B cell (primary cell): ENCODE data around the gene ABHD10. TPM values are rescaled to one million over a fixed set of nuclear protein-coding genes. Genes with fewer than 3 reads are reported as not detected.

ENCODE experiments used
- ATAC-seq: fragments of 200-7000 bp; cut with Tn5 transposase; one replicate; pipeline ENCODE4 v1.10.0; 2021; ENCODE audit warnings: low read depth, mild to moderate bottlenecking, moderate number of reproducible peaks, moderate library complexity
- CTCF ChIA-PET: fragments of 350-600 bp; sonication (Branson Sonifier 250); formaldehyde crosslinking; loops from one replicate; lab custom pipeline; 2021; ENCODE audit warnings: antibody characterized with exemption, inconsistent platforms; lab: Charles Lee
- POLR2A ChIA-PET: fragments of 350-600 bp; sonication (Branson Sonifier 250); formaldehyde crosslinking; loops from one replicate; lab custom pipeline; 2021; ENCODE audit warnings: antibody characterized with exemption; lab: Charles Lee
- DNase-seq: peaks from one replicate; pipeline ENCODE4 v3.0.0; 2013
- H2AFZ ChIP-seq: 2 replicates; pipeline ENCODE4 v1.6.1; 2012; ENCODE audit warnings: mild to moderate bottlenecking, low read depth, low read length; ENCODE audit not compliant: insufficient read depth, poor library complexity, severe bottlenecking
- H3K27ac ChIP-seq, 2 donors: 1 replicate in 1 of 2; 2 replicates in 1 of 2; pipeline ENCODE4 v1.5.1; 2012 to 2013; ENCODE audit warnings: low read length in 2 of 2, mild to moderate bottlenecking in 2 of 2, moderate library complexity in 1 of 2
- H3K27me3 ChIP-seq, 4 experiments: fragments of 200-600 bp in 1 of 4; sonication (generic) in 1 of 4; replicated peaks in 1 of 4; 1 replicate in 2 of 4; 2 replicates in 2 of 4; pipeline versions ENCODE4 v1.6.1 to v1.7.0; 2013 to 2016; ENCODE audit warnings: low read length in 3 of 4, mild to moderate bottlenecking in 2 of 4, mixed read lengths in 1 of 4, moderate library complexity in 1 of 4; ENCODE audit not compliant: insufficient read depth in 4 of 4, control insufficient read depth in 3 of 4; ENCODE audit errors: control extremely low read depth in 1 of 4
- H3K36me3 ChIP-seq, 2 experiments: replicated peaks in 1 of 2; 1 replicate in 1 of 2; 2 replicates in 1 of 2; pipeline versions ENCODE4 v1.6.1 to v1.7.1; 2013; ENCODE audit warnings: low read length in 1 of 2; ENCODE audit not compliant: insufficient read depth in 2 of 2, control insufficient read depth in 1 of 2; ENCODE audit errors: control extremely low read depth in 1 of 2, extremely low read depth in 1 of 2
- H3K4me1 ChIP-seq, 2 donors: fragments of 200-600 bp in 1 of 2; sonication (generic) in 1 of 2; 1 replicate in 1 of 2; 2 replicates in 1 of 2; pipeline versions ENCODE4 v1.5.1 to v1.6.1; 2013 to 2017; ENCODE audit warnings: low read length in 2 of 2; ENCODE audit not compliant: control insufficient read depth in 2 of 2, insufficient read depth in 2 of 2
- H3K4me2 ChIP-seq: replicated peaks from 2 replicates; pipeline ENCODE3; 2012; ENCODE audit warnings: mild to moderate bottlenecking, low read depth, low read length; ENCODE audit not compliant: poor library complexity, severe bottlenecking
- H3K4me3 ChIP-seq, 5 experiments: fragments of 200-600 bp in 1 of 5; sonication (generic) in 1 of 5; 1 replicate in 3 of 5; 2 replicates in 2 of 5; pipeline versions ENCODE4 v1.5.1 to v1.7.0; 2011 to 2016; ENCODE audit warnings: low read length in 4 of 5, mild to moderate bottlenecking in 4 of 5, low read depth in 2 of 5, control low read depth in 1 of 5, moderate library complexity in 1 of 5; ENCODE audit not compliant: insufficient read depth in 1 of 5; ENCODE audit errors: control extremely low read depth in 1 of 5, extremely low read depth in 1 of 5
- H3K79me2 ChIP-seq: fragments of 200-600 bp; sonication (generic); one replicate; pipeline ENCODE4 v1.6.0; 2016; ENCODE audit warnings: low read length; ENCODE audit not compliant: control insufficient read depth, insufficient read depth
- H3K9ac ChIP-seq: fragments of 200-600 bp; sonication (generic); 2 replicates; pipeline ENCODE4 v1.6.1; 2017; ENCODE audit warnings: mild to moderate bottlenecking, low read length, moderate library complexity
- H3K9me3 ChIP-seq, 3 donors: one replicate each; pipeline versions ENCODE4 v1.6.1 to v1.7.1; 2013; ENCODE audit warnings: low read length in 2 of 3; ENCODE audit not compliant: control insufficient read depth in 2 of 3, insufficient read depth in 1 of 3; ENCODE audit errors: control extremely low read depth in 1 of 3
- H4K20me1 ChIP-seq: 2 replicates; pipeline ENCODE4 v1.6.0; 2012; ENCODE audit warnings: mild to moderate bottlenecking, low read length; ENCODE audit not compliant: insufficient read depth, control insufficient read depth, poor library complexity, severe bottlenecking
- H3K27ac Mint-ChIP-seq: one replicate; pipeline ENCODE4 v1.8.0; 2021; ENCODE audit warnings: mixed read lengths
- H3K27me3 Mint-ChIP-seq: one replicate; pipeline ENCODE4 v1.8.0; 2021; ENCODE audit warnings: mixed read lengths
- H3K4me1 Mint-ChIP-seq: one replicate; pipeline ENCODE4 v1.8.0; 2021; ENCODE audit warnings: mixed read lengths
- H3K4me3 Mint-ChIP-seq: one replicate; pipeline ENCODE4 v1.8.0; 2021; ENCODE audit warnings: mixed read lengths
- H3K9me3 Mint-ChIP-seq: one replicate; pipeline ENCODE4 v1.8.0; 2022; ENCODE audit warnings: mixed read lengths; ENCODE audit not compliant: insufficient read depth
- CTCF ChIP-seq: fragments of 200-600 bp; IDR thresholded peaks from one replicate; pipeline ENCODE4 v1.8.0; 2022; ENCODE audit warnings: antibody characterized with exemption, mild to moderate bottlenecking
- EZH2 ChIP-seq: IDR thresholded peaks from 2 replicates; pipeline ENCODE4 v1.6.1; 2012; ENCODE audit warnings: borderline replicate concordance, low read depth, mild to moderate bottlenecking, moderate library complexity, low read length; ENCODE audit not compliant: insufficient read depth, poor library complexity, severe bottlenecking
- WGBS: methylation state at CpG from one replicate; pipeline ENCODE4 v1.1.5; 2013; ENCODE audit warnings: missing lambda C conversion rate; ENCODE audit not compliant: insufficient coverage; 5-methylcytosine and 5-hydroxymethylcytosine counted together
- intact Hi-C: fragments of 100-400 bp; cut with micrococcal nuclease; formaldehyde crosslinking; loops from one replicate; pipeline ENCODE4 v1.10.0; 2022
- polyA plus RNA-seq: library from polyadenylated mRNA; depleted of rRNA; stranded (reverse); fragments of >200 nt; gene quantifications from 2 replicates; pipeline ENCODE4 v1.2.3, GENCODE V29; 2012
- total RNA-seq, 2 donors: library from RNA; stranded (reverse); fragments of 120-200 nt in 1 of 2; gene quantifications; 1 replicate in 1 of 2; 2 replicates in 1 of 2; pipeline versions ENCODE4 v1.2.3 to v1.2.4, GENCODE V29; 2013 to 2022

ABHD10 gene
- total and polyA plus RNA-seq, 2 donors (not counting 1 experiment from before 2014, with no cell fraction given) = 22.1 to 40.1 TPM

GRCh38 chr3:112013058-112013783 is 34.4 kb downstream of the ABHD10 start:
- H3K9me3 Mint-ChIP-seq = no peaks in the 10 kb centered on the region
- H3K4me1 ChIP-seq = peaks cover 0 to 3% of the 10 kb centered on the region in 2 donors
- peak; percentile 77 for ATAC-seq
- no peak overlapping the region for H3K4me3 Mint-ChIP-seq
- peak overlapping the region; percentile 53 for H2AFZ ChIP-seq
- no peaks in the 10 kb centered on the region for H4K20me1 ChIP-seq
- peak; percentile 66 for DNase-seq
- no peak overlapping the region for H3K9ac ChIP-seq
- 53% methylated on average over 15 of the region's 19 CpGs for WGBS
- ChIA-PET CTCF (interaction anchor here (0.6 to 6.2 kb wide), 40 partner anchors 8 to 465 kb away, joined by 3 to 117 read pairs (median 4); partner anchors contain the start of genes ABHD10, TAGLN3 and TMPRSS7), POLR2A (no interaction called here)
- TF ChIP-seq CTCF (peak; percentile 81), EZH2 (no peak)
- no peaks in the 10 kb centered on the region for H3K27me3 ChIP-seq
- intact Hi-C loops = loop anchor here (1.0 kb wide), 2 partner anchors 24 to 296 kb away; no protein-coding TSS in a partner anchor
- peak overlapping the region; percentile 26 for H3K4me2 ChIP-seq
- no peaks in the 10 kb centered on the region for H3K9me3 ChIP-seq
- no peak overlapping the region for H3K4me3 ChIP-seq
- H3K4me1 Mint-ChIP-seq = peaks cover 9% of the 10 kb centered on the region
- no peak overlapping the region for H3K27ac ChIP-seq
- H3K79me2 ChIP-seq = no peaks in the 10 kb centered on the region
- H3K27me3 Mint-ChIP-seq = no peaks in the 10 kb centered on the region
- H3K27ac Mint-ChIP-seq = no peak overlapping the region
- no peaks in the 10 kb centered on the region for H3K36me3 ChIP-seq

DNA sequence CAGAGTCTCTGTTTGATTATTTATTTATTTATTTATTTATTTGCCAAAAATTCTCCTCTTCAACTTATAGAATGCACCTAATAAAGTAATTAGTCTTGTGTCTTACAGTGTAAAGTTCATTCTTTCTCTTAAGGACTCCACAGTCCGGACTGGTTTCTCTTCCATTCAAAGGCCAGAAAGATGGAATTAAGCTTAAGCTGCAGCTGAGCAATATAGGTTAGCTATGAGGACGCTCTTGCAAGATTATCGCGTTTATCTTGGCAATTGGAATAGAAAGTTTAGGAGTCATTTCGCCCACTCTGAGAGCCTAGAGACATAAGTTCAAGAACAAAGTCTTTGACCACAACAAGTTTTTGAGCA is 34.9 kb downstream of the ABHD10 start:
- DNase-seq (no peak), ATAC-seq (peak; percentile 24)
- ChIA-PET POLR2A (no interaction called here), CTCF (interaction anchor here (0.6 to 6.2 kb wide), 34 partner anchors 9 to 466 kb away, joined by 3 to 117 read pairs (median 4); partner anchors contain the start of genes ABHD10 and TAGLN3)
- no peak overlapping the region for H3K27ac Mint-ChIP-seq
- Histone ChIP-seq H3K27me3 (no peaks in the 10 kb centered on the region), H3K9ac (no peak overlapping the region), H3K4me3 (no peak overlapping the region), H2AFZ (peak overlapping the region; percentile 53), H3K27ac (no peak overlapping the region), H3K79me2 (no peaks in the 10 kb centered on the region), H3K9me3 (no peaks in the 10 kb centered on the region), H3K4me1 (peaks cover 0 to 3% of the 10 kb centered on the region in 2 donors), H3K36me3 (no peaks in the 10 kb centered on the region), H3K4me2 (no peak overlapping the region), H4K20me1 (no peaks in the 10 kb centered on the region)
- H3K27me3 Mint-ChIP-seq = no peaks in the 10 kb centered on the region
- intact Hi-C loops = loop anchor here (1.0 kb wide), 2 partner anchors 24 to 296 kb away; no protein-coding TSS in a partner anchor
- H3K4me3 Mint-ChIP-seq = no peak overlapping the region
- no peaks in the 10 kb centered on the region for H3K9me3 Mint-ChIP-seq
- peak; percentile 51 for TF ChIP-seq CTCF
- TF ChIP-seq EZH2 = no peak
- WGBS = 81% methylated on average over 5 of the region's 5 CpGs
- H3K4me1 Mint-ChIP-seq = peaks cover 9% of the 10 kb centered on the region
